HepG2 (cell line): ENCODE results near the gene CATSPERD. TPM values are rescaled to one million over a fixed set of nuclear protein-coding genes. Genes with fewer than 3 reads are reported as not detected.

Experiments
- AGO1 ChIP-seq: fragments of 200-400 bp; formaldehyde crosslinking; IDR thresholded peaks from 2 replicates; pipeline ENCODE4 v1.6.1; 2017; ENCODE audit warnings: mild to moderate bottlenecking, low read depth, low read length, moderate library complexity; ENCODE audit not compliant: poor library complexity, severe bottlenecking
- BHLHE40 ChIP-seq: IDR thresholded peaks from 2 replicates; pipeline ENCODE4 v1.6.1; 2011; ENCODE audit warnings: low read length, improper control_type of control experiment
- ELF3 ChIP-seq: IDR thresholded peaks from 2 replicates; pipeline ENCODE4 v1.6.1; 2016; ENCODE audit warnings: missing genetic modification reagents, missing compliant biosample characterization
- EZH2 ChIP-seq: conservative IDR thresholded peaks from 2 replicates; pipeline ENCODE4 v1.6.1; 2012; ENCODE audit warnings: mild to moderate bottlenecking, low read depth, low read length, moderate library complexity
- FOXP1 ChIP-seq, 2 experiments: fragments of 450-650 bp in 1 of 2; IDR thresholded peaks; 2 replicates each; pipeline ENCODE4 v1.6.1; 2017 to 2018; ENCODE audit warnings: antibody characterized with exemption in 1 of 2
- HDAC6 ChIP-seq: fragments of 200-600 bp; sonication (generic); IDR thresholded peaks from 2 replicates; pipeline ENCODE4 v1.7.0; 2017; ENCODE audit warnings: mild to moderate bottlenecking, antibody characterized with exemption, low read length, low read depth
- HMGXB4 ChIP-seq, 2 experiments: sonication (generic) in 1 of 2; formaldehyde crosslinking in 1 of 2; IDR thresholded peaks; 2 replicates each; pipeline versions ENCODE4 v1.4.0 to v1.6.1; 2018 to 2020; ENCODE audit warnings: missing genetic modification reagents in 2 of 2, borderline replicate concordance in 1 of 2, low read depth in 1 of 2, mild to moderate bottlenecking in 1 of 2, missing biosample characterization in 1 of 2
- HOXA5 ChIP-seq: sonication (generic); formaldehyde crosslinking; IDR thresholded peaks from 2 replicates; pipeline ENCODE4 v1.4.0; 2020; ENCODE audit warnings: missing genetic modification reagents
- NRL ChIP-seq: sonication (generic); formaldehyde crosslinking; IDR thresholded peaks from 2 replicates; pipeline ENCODE4 v1.5.0; 2020; ENCODE audit warnings: missing genetic modification reagents, mild to moderate bottlenecking, moderate library complexity, borderline replicate concordance
- PAX8 ChIP-seq: sonication (generic); formaldehyde crosslinking; IDR thresholded peaks from 2 replicates; pipeline ENCODE4 v1.8.0; 2022; ENCODE audit warnings: mild to moderate bottlenecking, missing genetic modification reagents, borderline replicate concordance
- PPARG ChIP-seq: conservative IDR thresholded peaks from 2 replicates; pipeline ENCODE4 v1.6.1; 2016; ENCODE audit warnings: missing biosample characterization, missing genetic modification reagents
- SKIL ChIP-seq: sonication (generic); formaldehyde crosslinking; IDR thresholded peaks from 2 replicates; pipeline ENCODE4 v1.8.0; 2022; ENCODE audit warnings: missing genetic modification reagents, mild to moderate bottlenecking, moderate library complexity, borderline replicate concordance
- TBL1XR1 ChIP-seq: fragments of 150-350 bp; IDR thresholded peaks from 2 replicates; pipeline ENCODE4 v1.6.1; 2014; ENCODE audit warnings: borderline replicate concordance, low read length; ENCODE audit not compliant: partially characterized antibody
- YY1 ChIP-seq: IDR thresholded peaks from 2 replicates; pipeline ENCODE4 v1.6.1; 2011; ENCODE audit warnings: low read length, low read depth, moderate library complexity, mild to moderate bottlenecking; ENCODE audit not compliant: insufficient read depth, insufficient replicate concordance
- ZBTB7A ChIP-seq: sonication (generic); formaldehyde crosslinking; IDR thresholded peaks from 2 replicates; pipeline ENCODE4 v1.8.0; 2022; ENCODE audit warnings: mild to moderate bottlenecking, missing genetic modification reagents
- ZBTB8A ChIP-seq: sonication (generic); formaldehyde crosslinking; IDR thresholded peaks from 2 replicates; pipeline ENCODE4 v1.4.0; 2020; ENCODE audit warnings: mild to moderate bottlenecking, low read depth, missing genetic modification reagents, borderline replicate concordance
- ZFP36L2 ChIP-seq: sonication (generic); formaldehyde crosslinking; IDR thresholded peaks from 2 replicates; pipeline ENCODE4 v1.4.0; 2020; ENCODE audit warnings: missing genetic modification reagents
- ZNF577 ChIP-seq: sonication (generic); formaldehyde crosslinking; IDR thresholded peaks from 2 replicates; pipeline ENCODE4 v1.4.0; 2020; ENCODE audit warnings: mild to moderate bottlenecking, low read depth, missing genetic modification reagents, borderline replicate concordance
- ZNF644 ChIP-seq: IDR thresholded peaks from 2 replicates; pipeline ENCODE4 v1.6.1; 2016; ENCODE audit warnings: low read depth
- ZNF747 ChIP-seq: sonication (generic); formaldehyde crosslinking; IDR thresholded peaks from 2 replicates; pipeline ENCODE4 v1.8.1; 2023; ENCODE audit warnings: missing genetic modification reagents, mild to moderate bottlenecking, borderline replicate concordance
- ZSCAN30 ChIP-seq: sonication (generic); formaldehyde crosslinking; IDR thresholded peaks from 2 replicates; pipeline ENCODE4 v1.5.0; 2020; ENCODE audit warnings: mild to moderate bottlenecking, missing genetic modification reagents
- polyA plus RNA-seq, 8 experiments: library from polyadenylated mRNA; depleted of rRNA in 3 of 8; stranded (reverse) in 7 of 8; unstranded in 1 of 8; fragments of >200 nt; fragmentation: Illumina TruSeq in 4 of 8; extraction: Trizol in 4 of 8; gene quantifications; 2 replicates each; pipeline versions ENCODE4 v1.2.1 to v1.2.3, GENCODE V29; 2011 to 2016; ENCODE audit warnings: low read depth in 4 of 8, missing spikeins in 1 of 8, mixed read lengths in 1 of 8; ENCODE audit not compliant: insufficient read depth in 1 of 8
- total RNA-seq, 5 experiments: library from RNA; depleted of rRNA; stranded (reverse); fragments of >200 nt; fragmentation: Illumina TruSeq; extraction: Trizol; gene quantifications; 2 replicates each; pipeline ENCODE4 v1.2.3, GENCODE V29; 2016; ENCODE audit warnings: low read depth in 1 of 5
- TF ChIP-seq, protein P1 (sequence below): sonication (generic); formaldehyde crosslinking; IDR thresholded peaks from 2 replicates; pipeline ENCODE4 v1.4.0; 2020; ENCODE audit warnings: missing genetic modification reagents
- TF ChIP-seq, protein P2 (sequence below): sonication (generic); formaldehyde crosslinking; IDR thresholded peaks from 2 replicates; pipeline ENCODE4 v1.4.0; 2020; ENCODE audit warnings: missing genetic modification reagents, borderline replicate concordance

Gene CATSPERD
- total and polyA plus RNA-seq, 2 of the 13 experiments (the other 11 are each of a cell fraction or from before 2014, with no cell fraction given): 0.04 TPM; not detected in 1

DNA sequence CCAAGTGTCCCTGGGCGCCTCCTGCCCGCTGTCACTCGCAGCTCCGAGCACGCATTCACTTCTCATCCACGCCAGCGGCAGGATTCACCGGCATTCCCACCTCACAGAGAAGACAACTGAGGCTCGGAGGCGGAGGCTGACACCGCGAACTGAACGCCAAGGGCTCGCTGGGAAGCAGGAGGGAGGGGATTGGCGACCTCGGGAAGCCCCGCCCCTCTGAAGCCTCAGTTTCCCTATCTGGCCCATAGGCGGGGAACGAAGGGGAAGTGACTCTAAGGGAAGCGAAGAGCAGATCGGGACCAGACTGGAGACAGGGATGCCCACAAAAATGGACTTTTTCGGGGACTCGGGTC is 40.4 kb upstream of the CATSPERD start (continued):
- TF ChIP-seq EZH2 (no peak), ZBTB7A (no peak), HDAC6 (no peak), ZSCAN30 (CRISPR knock-in tag) (no peak), AGO1 (no peak), NRL (CRISPR knock-in tag) (peak; percentile 21; the same call in 1 of the 2 replicates), SKIL (CRISPR knock-in tag) (no peak), ZNF644 (CRISPR knock-in tag) (no peak), ZFP36L2 (no peak), YY1 (no peak), TBL1XR1 (no peak), FOXP1 (IDR thresholded peaks at IDR 0.05) (no peak), FOXP1 (CRISPR knock-in tag; IDR thresholded peaks at IDR 0.05) (no peak), PPARG (CRISPR knock-in tag) (no peak), HOXA5 (CRISPR knock-in tag) (no peak), HMGXB4 (CRISPR knock-in tag; IDR thresholded peaks at IDR 0.05; ENCODE audit: borderline replicate concordance in 1 of 2, low read depth in 1 of 2) (peak in 1 of 2 experiments; percentile 77; a peak in 1 of 4 replicates), PAX8 (no peak), ZBTB8A (no peak), BHLHE40 (no peak), ZNF577 (no peak), ELF3 (CRISPR knock-in tag) (no peak), ZNF747 (CRISPR knock-in tag) (no peak)
- TF ChIP-seq, protein P1, sequence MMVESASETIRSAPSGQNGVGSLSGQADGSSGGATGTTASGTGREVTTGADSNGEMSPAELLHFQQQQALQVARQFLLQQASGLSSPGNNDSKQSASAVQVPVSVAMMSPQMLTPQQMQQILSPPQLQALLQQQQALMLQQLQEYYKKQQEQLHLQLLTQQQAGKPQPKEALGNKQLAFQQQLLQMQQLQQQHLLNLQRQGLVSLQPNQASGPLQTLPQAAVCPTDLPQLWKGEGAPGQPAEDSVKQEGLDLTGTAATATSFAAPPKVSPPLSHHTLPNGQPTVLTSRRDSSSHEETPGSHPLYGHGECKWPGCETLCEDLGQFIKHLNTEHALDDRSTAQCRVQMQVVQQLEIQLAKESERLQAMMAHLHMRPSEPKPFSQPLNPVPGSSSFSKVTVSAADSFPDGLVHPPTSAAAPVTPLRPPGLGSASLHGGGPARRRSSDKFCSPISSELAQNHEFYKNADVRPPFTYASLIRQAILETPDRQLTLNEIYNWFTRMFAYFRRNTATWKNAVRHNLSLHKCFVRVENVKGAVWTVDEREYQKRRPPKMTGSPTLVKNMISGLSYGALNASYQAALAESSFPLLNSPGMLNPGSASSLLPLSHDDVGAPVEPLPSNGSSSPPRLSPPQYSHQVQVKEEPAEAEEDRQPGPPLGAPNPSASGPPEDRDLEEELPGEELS (CRISPR knock-in tag): no peak
- TF ChIP-seq, protein P2, sequence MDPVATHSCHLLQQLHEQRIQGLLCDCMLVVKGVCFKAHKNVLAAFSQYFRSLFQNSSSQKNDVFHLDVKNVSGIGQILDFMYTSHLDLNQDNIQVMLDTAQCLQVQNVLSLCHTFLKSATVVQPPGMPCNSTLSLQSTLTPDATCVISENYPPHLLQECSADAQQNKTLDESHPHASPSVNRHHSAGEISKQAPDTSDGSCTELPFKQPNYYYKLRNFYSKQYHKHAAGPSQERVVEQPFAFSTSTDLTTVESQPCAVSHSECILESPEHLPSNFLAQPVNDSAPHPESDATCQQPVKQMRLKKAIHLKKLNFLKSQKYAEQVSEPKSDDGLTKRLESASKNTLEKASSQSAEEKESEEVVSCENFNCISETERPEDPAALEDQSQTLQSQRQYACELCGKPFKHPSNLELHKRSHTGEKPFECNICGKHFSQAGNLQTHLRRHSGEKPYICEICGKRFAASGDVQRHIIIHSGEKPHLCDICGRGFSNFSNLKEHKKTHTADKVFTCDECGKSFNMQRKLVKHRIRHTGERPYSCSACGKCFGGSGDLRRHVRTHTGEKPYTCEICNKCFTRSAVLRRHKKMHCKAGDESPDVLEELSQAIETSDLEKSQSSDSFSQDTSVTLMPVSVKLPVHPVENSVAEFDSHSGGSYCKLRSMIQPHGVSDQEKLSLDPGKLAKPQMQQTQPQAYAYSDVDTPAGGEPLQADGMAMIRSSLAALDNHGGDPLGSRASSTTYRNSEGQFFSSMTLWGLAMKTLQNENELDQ (CRISPR knock-in tag): no peak
